GM23248 (cell line): ENCODE measurements around the gene CRYBG2. TPM values are rescaled to one million over a fixed set of nuclear protein-coding genes. Genes with fewer than 3 reads are reported as not detected.

Source experiments
- DNase-seq: peaks from one replicate; pipeline ENCODE4 v3.0.0-alpha.2; 2015
- H2AFZ ChIP-seq: fragments of 200-600 bp; sonication (generic); 2 replicates; pipeline ENCODE4 v1.6.1; 2016; ENCODE audit warnings: antibody characterized with exemption
- H3F3A ChIP-seq: fragments of 200-600 bp; sonication (generic); 2 replicates; pipeline ENCODE4 v1.6.1; 2016; ENCODE audit warnings: mild to moderate bottlenecking, antibody characterized with exemption, mixed run types; ENCODE audit not compliant: insufficient read depth
- H3K27ac ChIP-seq: fragments of 200-600 bp; sonication (generic); 2 replicates; pipeline ENCODE4 v1.5.1; 2016; ENCODE audit warnings: mild to moderate bottlenecking
- H3K27me3 ChIP-seq: fragments of 200-600 bp; sonication (generic); replicated peaks from 2 replicates; pipeline ENCODE4 v1.6.1; 2016; ENCODE audit warnings: mild to moderate bottlenecking; ENCODE audit not compliant: insufficient read depth
- H3K36me3 ChIP-seq: fragments of 200-600 bp; sonication (generic); 2 replicates; pipeline ENCODE4 v1.6.1; 2016; ENCODE audit warnings: low read depth, mild to moderate bottlenecking
- H3K4me1 ChIP-seq: fragments of 200-600 bp; sonication (generic); 2 replicates; pipeline ENCODE4 v1.6.1; 2016; ENCODE audit warnings: mild to moderate bottlenecking; ENCODE audit not compliant: insufficient read depth
- H3K4me2 ChIP-seq: fragments of 200-600 bp; sonication (generic); one replicate; pipeline ENCODE4 v1.6.1; 2016; ENCODE audit warnings: mild to moderate bottlenecking; ENCODE audit not compliant: unreplicated experiment
- H3K4me3 ChIP-seq: fragments of 200-600 bp; sonication (generic); 2 replicates; pipeline ENCODE4 v1.5.1; 2016; ENCODE audit warnings: mild to moderate bottlenecking
- H3K79me2 ChIP-seq: fragments of 200-600 bp; sonication (generic); 2 replicates; pipeline ENCODE4 v1.6.1; 2016; ENCODE audit warnings: mild to moderate bottlenecking; ENCODE audit not compliant: insufficient read depth
- H3K9ac ChIP-seq: fragments of 200-600 bp; sonication (generic); 2 replicates; pipeline ENCODE4 v1.6.1; 2016; ENCODE audit warnings: mild to moderate bottlenecking
- H3K9me2 ChIP-seq: fragments of 200-600 bp; sonication (generic); 2 replicates; pipeline ENCODE4 v1.6.1; 2016; ENCODE audit warnings: mixed run types, mild to moderate bottlenecking, moderate library complexity; ENCODE audit not compliant: insufficient read depth
- H3K9me3 ChIP-seq: fragments of 200-600 bp; sonication (generic); one replicate; pipeline ENCODE4 v1.6.1; 2017; ENCODE audit warnings: low read depth
- H4K20me1 ChIP-seq: fragments of 200-600 bp; sonication (generic); 2 replicates; pipeline ENCODE4 v1.6.0; 2016; ENCODE audit not compliant: insufficient read depth
- EZH2 ChIP-seq: fragments of 200-600 bp; sonication (generic); IDR thresholded peaks from 2 replicates; pipeline ENCODE4 v1.6.1; 2018; ENCODE audit warnings: antibody characterized with exemption, mild to moderate bottlenecking; ENCODE audit not compliant: insufficient read depth, poor library complexity, severe bottlenecking
- EZH2phosphoT487 ChIP-seq: fragments of 200-600 bp; sonication (generic); IDR thresholded peaks from 2 replicates; pipeline ENCODE4 v1.6.1; 2018; ENCODE audit warnings: antibody characterized with exemption, moderate library complexity, mild to moderate bottlenecking, low read depth; ENCODE audit not compliant: insufficient read depth
- WGBS, 2 experiments: methylation state at CpG; one replicate each; pipeline ENCODE4 v1.1.6; 2015 to 2017; ENCODE audit warnings: low lambda C conversion rate in 2 of 2, low coverage in 1 of 2; ENCODE audit errors: missing lambda C conversion rate in 2 of 2; 5-methylcytosine and 5-hydroxymethylcytosine counted together
- in situ Hi-C: fragments of 300-500 bp; cut with MboI; formaldehyde crosslinking; loops from 2 replicates; pipeline ENCODE4 v1.15.0; 2020
- polyA plus RNA-seq: library from polyadenylated mRNA; unstranded; fragments of >200 nt; fragmentation: Nextera tagmentation; extraction: Ambion mirVana; gene quantifications from 2 replicates; pipeline ENCODE4 v1.2.1, GENCODE V29; 2016
- total RNA-seq: library from RNA; depleted of rRNA; stranded (reverse); fragments of >200 nt; shearing (Covaris generic); gene quantifications from 2 replicates; pipeline ENCODE4 v1.2.3, GENCODE V29; 2014

Gene CRYBG2
- total and polyA plus RNA-seq, 2 experiments from 2014 or later, result not detected

DNA sequence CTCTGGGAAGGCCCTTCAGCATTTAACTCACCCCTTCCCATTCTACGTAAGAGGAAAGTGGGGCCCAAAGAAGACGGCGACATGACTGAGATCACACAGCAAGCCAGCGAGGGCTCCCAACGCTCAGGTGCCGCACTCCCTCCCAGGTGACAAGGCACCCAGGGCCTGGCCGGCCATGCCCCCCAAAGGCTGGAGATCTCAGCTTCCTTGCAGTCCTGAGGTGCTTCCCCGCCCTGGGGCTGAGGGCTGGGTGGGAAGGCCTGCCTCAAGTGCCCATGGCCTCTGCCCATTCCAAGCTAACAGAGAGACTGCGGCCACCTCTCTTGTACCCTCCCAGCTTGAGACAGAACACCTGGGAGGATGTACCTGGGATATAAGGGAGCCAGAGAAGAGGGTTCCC lies 1.0 kb upstream of the CRYBG2 start:
- Histone ChIP-seq H4K20me1 (no peaks in the 10 kb centered on the region), H3K4me1 (no peaks in the 10 kb centered on the region), H3K4me2 (no peak overlapping the region), H3K36me3 (no peaks in the 10 kb centered on the region), H3K79me2 (no peaks in the 10 kb centered on the region), H3K27me3 (peaks cover 21% of the 10 kb centered on the region), H3F3A (no peaks in the 10 kb centered on the region), H3K4me3 (no peak overlapping the region), H3K9ac (no peak overlapping the region), H2AFZ (no peak overlapping the region), H3K9me2 (no peaks in the 10 kb centered on the region), H3K9me3 (no peaks in the 10 kb centered on the region), H3K27ac (no peak overlapping the region)
- no peak for DNase-seq
- no peak for TF ChIP-seq EZH2
- no peak for TF ChIP-seq EZH2phosphoT487
- in situ Hi-C loops, result no loop called here
- 81 to 87% methylated on average over 9 of the region's 9 CpGs for WGBS, 2 experiments

DNA sequence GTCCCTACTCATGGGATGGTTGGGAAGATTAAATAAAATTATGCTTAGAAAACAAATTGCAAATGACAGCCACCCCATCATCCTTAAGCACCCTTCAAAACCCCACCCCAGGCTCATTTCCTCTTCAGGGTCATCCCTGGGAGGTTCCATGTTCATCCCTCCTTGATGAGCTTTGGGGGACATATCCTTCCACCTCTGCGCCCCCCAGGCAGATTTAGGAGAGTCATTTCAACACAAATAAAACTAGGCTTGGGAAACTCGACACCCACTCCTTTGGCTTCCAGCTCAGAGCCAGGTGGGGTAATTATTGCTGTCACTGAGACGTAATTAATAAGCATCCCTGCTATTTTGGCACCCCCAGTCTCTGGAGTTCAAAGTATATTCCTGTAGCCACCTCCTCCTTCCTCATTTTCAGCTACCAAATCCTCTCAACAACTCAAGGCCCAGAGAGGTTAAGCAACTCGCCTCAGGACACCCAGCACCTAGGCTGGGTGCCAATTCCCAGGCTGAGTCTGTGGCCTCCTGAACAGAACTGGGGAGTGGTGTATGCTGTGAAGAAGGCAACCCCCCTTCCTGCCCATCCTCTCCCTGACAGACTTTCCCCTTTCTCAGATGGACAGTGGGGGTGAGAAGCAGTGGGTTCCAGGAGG lies 595 bp downstream of the CRYBG2 start:
- Histone ChIP-seq H3K4me3 (no peak overlapping the region), H2AFZ (no peak overlapping the region), H3K4me1 (peaks cover 3% of the 10 kb centered on the region; the same call in 1 of the 2 replicates), H3K9me3 (no peaks in the 10 kb centered on the region), H4K20me1 (no peaks in the 10 kb centered on the region), H3F3A (0 out of 2 replicates have a peak, but pooled peaks cover 4% of the 10 kb centered on the region), H3K79me2 (no peaks in the 10 kb centered on the region), H3K27me3 (peaks cover 8% of the 10 kb centered on the region; the same call in 1 of the 2 replicates), H3K9ac (no peak overlapping the region), H3K9me2 (no peaks in the 10 kb centered on the region), H3K27ac (no peak overlapping the region), H3K4me2 (no peak overlapping the region), H3K36me3 (no peaks in the 10 kb centered on the region)
- no peak for DNase-seq
- TF ChIP-seq EZH2phosphoT487 (no peak), EZH2 (no peak)
- in situ Hi-C loops, result no loop called here
- WGBS, 2 experiments, result 79 to 87% methylated on average over 4 of the region's 4 CpGs

DNA sequence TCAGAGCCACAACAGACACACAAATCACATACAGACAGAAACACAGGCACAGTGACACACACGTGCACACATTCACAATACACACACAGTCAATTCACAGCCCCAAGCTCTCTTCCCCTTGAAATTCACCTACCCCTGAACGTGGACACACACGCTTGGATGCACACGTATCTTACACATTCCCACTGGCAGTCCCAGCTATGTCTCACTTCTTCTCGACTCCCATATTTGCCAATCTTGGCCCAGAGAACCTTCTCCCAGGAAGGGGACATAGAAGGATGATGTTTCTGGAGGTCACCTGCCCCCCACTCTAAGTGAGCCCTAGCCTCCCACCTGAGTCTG lies 1.6 kb downstream of the CRYBG2 start:
- 60 to 69% methylated on average over 5 of the region's 5 CpGs for WGBS, 2 experiments
- Histone ChIP-seq H2AFZ (no peak overlapping the region), H3K27me3 (no peaks in the 10 kb centered on the region), H3K9ac (no peak overlapping the region), H3F3A (0 out of 2 replicates have a peak, but pooled peaks cover 4% of the 10 kb centered on the region), H3K27ac (no peak overlapping the region), H3K36me3 (no peaks in the 10 kb centered on the region), H3K9me3 (no peaks in the 10 kb centered on the region), H3K9me2 (no peaks in the 10 kb centered on the region), H3K4me1 (peaks cover 3% of the 10 kb centered on the region; the same call in 1 of the 2 replicates), H3K79me2 (no peaks in the 10 kb centered on the region), H4K20me1 (no peaks in the 10 kb centered on the region), H3K4me3 (no peak overlapping the region), H3K4me2 (no peak overlapping the region)
- DNase-seq, result no peak
- TF ChIP-seq EZH2phosphoT487 (no peak), EZH2 (no peak)
- in situ Hi-C loops, result no loop called here

DNA sequence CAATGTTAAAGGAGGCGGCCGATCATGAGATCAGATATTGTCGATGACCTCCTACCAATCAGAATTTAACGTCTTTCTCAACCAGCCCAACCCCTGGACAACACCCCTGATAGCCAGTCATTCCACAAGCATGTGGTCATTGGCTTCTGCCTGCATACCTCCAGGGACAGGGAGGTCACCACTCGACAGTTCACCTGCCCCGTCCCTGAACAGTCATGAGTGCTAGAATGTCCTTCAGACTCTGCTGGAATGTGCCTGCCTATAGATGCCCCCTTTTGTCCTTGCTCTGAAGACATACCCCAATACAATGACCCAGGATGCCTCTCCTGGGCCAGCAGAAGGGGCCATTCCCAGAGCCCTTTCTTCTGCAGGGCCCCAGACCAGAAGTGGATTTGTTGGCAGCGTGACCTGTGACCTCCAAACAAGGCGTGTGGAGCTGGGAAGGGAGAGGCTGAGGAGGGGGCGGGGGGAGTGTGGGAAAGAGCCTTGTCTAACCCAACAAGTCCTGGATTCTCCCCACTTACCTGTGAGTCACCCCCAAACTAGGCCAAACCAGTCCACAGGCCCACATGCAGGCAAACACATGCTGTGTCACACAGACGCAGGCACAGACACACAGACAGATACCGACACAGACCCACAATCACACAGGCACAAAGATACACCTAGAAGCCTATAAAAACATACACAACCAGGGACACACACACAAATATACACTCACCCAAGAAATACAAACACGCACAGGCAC lies 2.2 kb downstream of the CRYBG2 start:
- Histone ChIP-seq H3K4me2 (no peak overlapping the region), H3K4me3 (no peak overlapping the region), H3K27me3 (no peaks in the 10 kb centered on the region), H3K27ac (no peak overlapping the region), H3F3A (0 out of 2 replicates have a peak, but pooled peaks cover 4% of the 10 kb centered on the region), H2AFZ (no peak overlapping the region), H3K9me3 (no peaks in the 10 kb centered on the region), H3K4me1 (peaks cover 3% of the 10 kb centered on the region; the same call in 1 of the 2 replicates), H3K9ac (no peak overlapping the region), H3K36me3 (no peaks in the 10 kb centered on the region), H3K79me2 (no peaks in the 10 kb centered on the region), H4K20me1 (no peaks in the 10 kb centered on the region), H3K9me2 (no peaks in the 10 kb centered on the region)
- TF ChIP-seq EZH2 (no peak), EZH2phosphoT487 (no peak)
- peak; percentile 69 for DNase-seq
- WGBS, 2 experiments, result 74 to 81% methylated on average over 11 to 12 of the region's 12 CpGs
- in situ Hi-C loops, result no loop called here
